Right renal cortex interstitium (tissue), 3 donors: ENCODE data around the gene PCNX4. TPM values are rescaled to one million over a fixed set of nuclear protein-coding genes. Genes with fewer than 3 reads are reported as not detected.
A peak's percentile ranks its signal among the peaks of the same experiment; 100 is the strongest.

ENCODE experiments used
- DNase-seq, 3 donors: peaks; one replicate each; pipeline ENCODE4 v3.0.0-alpha.2; 2013; ENCODE audit warnings: low read depth in 3 of 3, low spot score in 2 of 3
- polyA plus RNA-seq, 3 donors: library from polyadenylated mRNA; unstranded; fragments of 120-200 nt; gene quantifications; one replicate each; pipeline ENCODE4 v1.2.1, GENCODE V29; 2013; ENCODE audit not compliant: insufficient read length in 3 of 3

Gene PCNX4
- polyA plus RNA-seq, 3 donors: 84.4 to 113 (median 91.1) TPM

GRCh38 chr14:60170948-60171347 lies 79.2 kb downstream of the PCNX4 start:
- no peak for DNase-seq

GRCh38 chr14:60171690-60172089 lies 80.0 kb downstream of the PCNX4 start:
- no peak for DNase-seq

- DNase-seq: no peak
These were observed 82.9 kb downstream of the PCNX4 start for GRCh38 chr14:60174352-60175254.

- no peak for DNase-seq
These were observed 83.7 kb downstream of the PCNX4 start for GRCh38 chr14:60175255-60175902.

- no peak for DNase-seq
These were observed 86.4 kb downstream of the PCNX4 start for GRCh38 chr14:60178164-60178563.

GRCh38 chr14:60178820-60179219 lies 87.1 kb downstream of the PCNX4 start:
- DNase-seq: no peak

- no peak for DNase-seq
These were observed 87.7 kb downstream of the PCNX4 start for GRCh38 chr14:60179431-60179869.

GRCh38 chr14:60183138-60183537 lies 91.4 kb downstream of the PCNX4 start:
- DNase-seq: no peak

GRCh38 chr14:60183741-60184140 lies 92.0 kb downstream of the PCNX4 start:
- no peak for DNase-seq

GRCh38 chr14:60184146-60184904 lies 92.6 kb downstream of the PCNX4 start:
- peak in 1 of 3 donors; percentile 57 for DNase-seq

- no peak for DNase-seq
These were observed 93.3 kb downstream of the PCNX4 start for GRCh38 chr14:60184905-60185555.

- DNase-seq: no peak
These were observed 96.4 kb downstream of the PCNX4 start for GRCh38 chr14:60188115-60188514.

GRCh38 chr14:60188696-60189095 lies 97.0 kb downstream of the PCNX4 start:
- no peak for DNase-seq

GRCh38 chr14:60189923-60190840 lies 98.5 kb downstream of the PCNX4 start:
- DNase-seq: no peak

GRCh38 chr14:60195179-60195810 lies 103.6 kb downstream of the PCNX4 start:
- DNase-seq: no peak

- DNase-seq: no peak
These were observed 104.6 kb downstream of the PCNX4 start for GRCh38 chr14:60196291-60196690.

GRCh38 chr14:60197629-60198303 lies 106.0 kb downstream of the PCNX4 start:
- no peak for DNase-seq

- no peak for DNase-seq
These were observed 107.6 kb downstream of the PCNX4 start for GRCh38 chr14:60199321-60199720.
